WTC11 (cell line): ENCODE measurements around the gene KDM2A.

Source experiments
- GABPB1 ChIP-seq: sonication (generic); formaldehyde crosslinking; IDR thresholded peaks from 2 replicates; pipeline ENCODE4 v1.8.1; 2023; ENCODE audit warnings: mild to moderate bottlenecking, missing genetic modification reagents
- TF ChIP-seq, protein P1 (sequence below): fragments of 200-600 bp; IDR thresholded peaks from 2 replicates; pipeline ENCODE4 v1.8.0; 2022; ENCODE audit warnings: antibody characterized with exemption

DNA sequence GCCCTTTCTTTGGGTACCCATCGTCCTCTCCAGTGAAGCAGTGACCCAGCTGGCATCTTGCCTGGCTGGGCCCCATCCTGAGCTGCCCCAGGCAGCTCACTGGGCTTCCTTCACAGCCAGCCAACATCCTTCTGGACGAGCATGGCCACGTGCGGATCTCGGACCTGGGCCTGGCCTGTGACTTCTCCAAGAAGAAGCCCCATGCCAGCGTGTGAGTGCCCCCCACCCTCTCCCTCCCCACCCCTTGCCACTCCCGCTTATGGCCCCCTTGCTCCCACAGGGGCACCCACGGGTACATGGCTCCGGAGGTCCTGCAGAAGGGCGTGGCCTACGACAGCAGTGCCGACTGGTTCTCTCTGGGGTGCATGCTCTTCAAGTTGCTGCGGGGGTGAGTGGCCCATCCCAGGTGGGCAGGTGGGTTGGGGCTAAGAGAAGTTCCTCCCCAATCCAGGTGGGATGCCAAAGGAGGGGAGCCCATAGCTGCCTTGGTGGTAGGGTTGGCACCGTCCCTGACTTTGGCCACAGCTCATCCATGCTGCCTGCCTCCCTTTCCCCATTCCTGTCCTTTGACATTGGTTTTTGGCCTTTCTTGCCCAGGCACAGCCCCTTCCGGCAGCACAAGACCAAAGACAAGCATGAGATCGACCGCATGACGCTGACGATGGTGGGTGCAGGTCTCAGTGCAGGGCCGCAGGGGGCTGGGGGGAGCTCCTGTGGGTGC, 163.3 kb downstream of the KDM2A start:
- TF ChIP-seq, protein P1, sequence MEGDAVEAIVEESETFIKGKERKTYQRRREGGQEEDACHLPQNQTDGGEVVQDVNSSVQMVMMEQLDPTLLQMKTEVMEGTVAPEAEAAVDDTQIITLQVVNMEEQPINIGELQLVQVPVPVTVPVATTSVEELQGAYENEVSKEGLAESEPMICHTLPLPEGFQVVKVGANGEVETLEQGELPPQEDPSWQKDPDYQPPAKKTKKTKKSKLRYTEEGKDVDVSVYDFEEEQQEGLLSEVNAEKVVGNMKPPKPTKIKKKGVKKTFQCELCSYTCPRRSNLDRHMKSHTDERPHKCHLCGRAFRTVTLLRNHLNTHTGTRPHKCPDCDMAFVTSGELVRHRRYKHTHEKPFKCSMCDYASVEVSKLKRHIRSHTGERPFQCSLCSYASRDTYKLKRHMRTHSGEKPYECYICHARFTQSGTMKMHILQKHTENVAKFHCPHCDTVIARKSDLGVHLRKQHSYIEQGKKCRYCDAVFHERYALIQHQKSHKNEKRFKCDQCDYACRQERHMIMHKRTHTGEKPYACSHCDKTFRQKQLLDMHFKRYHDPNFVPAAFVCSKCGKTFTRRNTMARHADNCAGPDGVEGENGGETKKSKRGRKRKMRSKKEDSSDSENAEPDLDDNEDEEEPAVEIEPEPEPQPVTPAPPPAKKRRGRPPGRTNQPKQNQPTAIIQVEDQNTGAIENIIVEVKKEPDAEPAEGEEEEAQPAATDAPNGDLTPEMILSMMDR: no peak
- no peak for TF ChIP-seq GABPB1 (CRISPR knock-in tag)
